HUES64 (cell line): ENCODE measurements around the gene OR5D18.
"Not testable (repeated sequence)": the region's sequence is repeated elsewhere in the genome, so short reads cannot be mapped to it uniquely, and the experiment has no call there.

Experiments used
- H3K27ac ChIP-seq: 2 replicates; pipeline ENCODE4 v1.7.0; 2013; ENCODE audit warnings: low read depth, low read length, inconsistent platforms
- H3K27me3 ChIP-seq: 2 replicates; pipeline ENCODE4 v1.6.1; 2013; ENCODE audit warnings: mild to moderate bottlenecking, low read length; ENCODE audit not compliant: insufficient read depth
- H3K36me3 ChIP-seq: 2 replicates; pipeline ENCODE4 v1.6.1; 2013; ENCODE audit warnings: mild to moderate bottlenecking, low read length; ENCODE audit not compliant: insufficient read depth
- H3K4me1 ChIP-seq: 2 replicates; pipeline ENCODE4 v1.6.1; 2013; ENCODE audit warnings: mild to moderate bottlenecking, low read length, moderate library complexity; ENCODE audit not compliant: insufficient read depth
- H3K4me3 ChIP-seq: 2 replicates; pipeline ENCODE4 v1.5.1; 2013; ENCODE audit warnings: mild to moderate bottlenecking, low read length, moderate library complexity
- H3K9ac ChIP-seq: 2 replicates; pipeline ENCODE4 v1.6.1; 2013; ENCODE audit warnings: mild to moderate bottlenecking, low read depth, low read length
- H3K9me3 ChIP-seq: 2 replicates; pipeline ENCODE4 v1.6.1; 2013; ENCODE audit warnings: low read depth, low read length; ENCODE audit not compliant: insufficient read depth
- WGBS: fragments of 150-250, 120-280 bp; methylation state at CpG from one replicate; pipeline ENCODE4 v1.1.7; 2013; ENCODE audit warnings: missing lambda C conversion rate; 5-methylcytosine and 5-hydroxymethylcytosine counted together

Gene OR5D18

DNA sequence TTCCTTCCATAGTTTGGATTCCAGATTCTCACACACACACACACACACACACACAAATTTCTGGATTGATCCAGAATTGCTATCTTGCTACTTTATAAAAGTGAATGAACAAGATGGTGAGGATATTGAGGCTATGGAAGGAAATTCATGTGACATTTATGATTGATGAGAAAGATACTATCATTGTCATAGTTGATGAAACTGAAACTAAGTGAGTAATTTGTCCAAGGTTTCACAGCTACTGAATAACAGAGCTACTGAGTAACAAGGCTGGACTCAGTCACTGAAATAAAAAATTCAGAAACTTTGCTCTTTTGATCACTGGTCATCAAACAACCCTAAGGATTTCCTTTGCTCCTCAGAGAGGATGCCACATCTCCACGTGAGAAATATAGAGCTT, 35.3 kb downstream of the OR5D18 start:
- Histone ChIP-seq H3K9ac (no peak overlapping the region), H3K27me3 (no peaks in the 10 kb centered on the region), H3K9me3 (peaks cover 97% of the 10 kb centered on the region), H3K4me1 (no peaks in the 10 kb centered on the region), H3K36me3 (no peaks in the 10 kb centered on the region), H3K27ac (no peak overlapping the region), H3K4me3 (no peak overlapping the region)
- 8% methylated on average over 1 of the region's 1 CpG for WGBS

DNA sequence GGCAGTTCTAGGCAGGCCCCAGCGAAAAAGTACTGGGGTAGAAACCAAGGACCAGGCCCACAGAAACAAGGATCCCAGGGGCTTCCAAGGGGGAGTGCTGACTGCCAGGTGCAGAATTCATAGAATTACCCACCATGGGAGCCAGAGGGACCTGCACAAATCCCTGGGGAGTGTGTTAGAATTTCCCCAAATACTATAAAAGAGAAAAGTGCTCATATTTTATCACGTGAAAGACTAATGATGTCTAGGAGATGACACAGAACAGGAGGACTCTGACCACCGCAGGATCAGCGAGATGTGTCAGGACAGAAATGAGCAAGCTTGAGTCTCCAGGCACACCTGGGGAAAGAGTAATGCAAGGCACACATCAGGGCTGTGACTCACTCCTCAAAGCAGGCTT, 47.9 kb downstream of the OR5D18 start:
- H3K36me3 ChIP-seq, H3K4me1 ChIP-seq, H3K9ac ChIP-seq, H3K27ac ChIP-seq, H3K4me3 ChIP-seq, H3K27me3 ChIP-seq: not testable (repeated sequence)
- 76% methylated on average over 4 of the region's 4 CpGs for WGBS
- H3K9me3 ChIP-seq, result peaks cover 35% of the 10 kb centered on the region
